GM18873 (cell line): Measurements from ENCODE around the gene POLDIP3.

Source experiments
- ATAC-seq: cut with Tn5 transposase; IDR thresholded peaks from one replicate; pipeline ENCODE4 v1.9.1; 2021; ENCODE audit warnings: mild to moderate bottlenecking, moderate library complexity, moderate number of reproducible peaks; ENCODE audit not compliant: unreplicated experiment, low FRiP score

Gene POLDIP3

GRCh38 chr22:42642806-42643633 lies 28.3 kb upstream of the POLDIP3 start:
- ATAC-seq: no peak

- no peak for ATAC-seq
These were observed 27.2 kb upstream of the POLDIP3 start for GRCh38 chr22:42641801-42642413.

GRCh38 chr22:42639541-42640241 lies 25.0 kb upstream of the POLDIP3 start:
- no peak for ATAC-seq

- no peak for ATAC-seq
These were observed 22.9 kb upstream of the POLDIP3 start for GRCh38 chr22:42637555-42637954.

GRCh38 chr22:42636506-42636905 lies 21.8 kb upstream of the POLDIP3 start:
- no peak for ATAC-seq

GRCh38 chr22:42635531-42635930 lies 20.8 kb upstream of the POLDIP3 start:
- no peak for ATAC-seq

GRCh38 chr22:42633013-42633412 lies 18.3 kb upstream of the POLDIP3 start:
- ATAC-seq: no peak

- ATAC-seq: no peak
These were observed 17.4 kb upstream of the POLDIP3 start for GRCh38 chr22:42632096-42632495.

- no peak for ATAC-seq
These were observed 16.4 kb upstream of the POLDIP3 start for GRCh38 chr22:42630901-42631602.

GRCh38 chr22:42630211-42630610 lies 15.5 kb upstream of the POLDIP3 start:
- ATAC-seq: no peak

- no peak for ATAC-seq
These were observed 13.3 kb upstream of the POLDIP3 start for GRCh38 chr22:42627981-42628380.

GRCh38 chr22:42626951-42627625 lies 12.4 kb upstream of the POLDIP3 start:
- no peak for ATAC-seq

GRCh38 chr22:42626431-42626830 lies 11.7 kb upstream of the POLDIP3 start:
- no peak for ATAC-seq

- no peak for ATAC-seq
These were observed 10.7 kb upstream of the POLDIP3 start for GRCh38 chr22:42625416-42625815.

- no peak for ATAC-seq
These were observed 9.9 kb upstream of the POLDIP3 start for GRCh38 chr22:42624551-42625106.

GRCh38 chr22:42623756-42624441 lies 9.2 kb upstream of the POLDIP3 start:
- no peak for ATAC-seq

- no peak for ATAC-seq
These were observed 8.6 kb upstream of the POLDIP3 start for GRCh38 chr22:42623301-42623751.

GRCh38 chr22:42622061-42622710 lies 7.5 kb upstream of the POLDIP3 start:
- no peak for ATAC-seq

- ATAC-seq: no peak
These were observed 6.9 kb upstream of the POLDIP3 start for GRCh38 chr22:42621505-42622002.
